Stimulated activated CD8-positive, alpha-beta memory T cell treated with anti-CD3 and anti-CD28 coated beads, Interleukin-4, amount 100 ng/mL, for 24 hours (primary cell): Measurements from ENCODE around the gene RUNX3.

Experiments
- DNase-seq: peaks from one replicate; pipeline ENCODE4 v3.0.0-alpha.2; 2020; ENCODE audit warnings: low read depth

RUNX3 gene

DNA sequence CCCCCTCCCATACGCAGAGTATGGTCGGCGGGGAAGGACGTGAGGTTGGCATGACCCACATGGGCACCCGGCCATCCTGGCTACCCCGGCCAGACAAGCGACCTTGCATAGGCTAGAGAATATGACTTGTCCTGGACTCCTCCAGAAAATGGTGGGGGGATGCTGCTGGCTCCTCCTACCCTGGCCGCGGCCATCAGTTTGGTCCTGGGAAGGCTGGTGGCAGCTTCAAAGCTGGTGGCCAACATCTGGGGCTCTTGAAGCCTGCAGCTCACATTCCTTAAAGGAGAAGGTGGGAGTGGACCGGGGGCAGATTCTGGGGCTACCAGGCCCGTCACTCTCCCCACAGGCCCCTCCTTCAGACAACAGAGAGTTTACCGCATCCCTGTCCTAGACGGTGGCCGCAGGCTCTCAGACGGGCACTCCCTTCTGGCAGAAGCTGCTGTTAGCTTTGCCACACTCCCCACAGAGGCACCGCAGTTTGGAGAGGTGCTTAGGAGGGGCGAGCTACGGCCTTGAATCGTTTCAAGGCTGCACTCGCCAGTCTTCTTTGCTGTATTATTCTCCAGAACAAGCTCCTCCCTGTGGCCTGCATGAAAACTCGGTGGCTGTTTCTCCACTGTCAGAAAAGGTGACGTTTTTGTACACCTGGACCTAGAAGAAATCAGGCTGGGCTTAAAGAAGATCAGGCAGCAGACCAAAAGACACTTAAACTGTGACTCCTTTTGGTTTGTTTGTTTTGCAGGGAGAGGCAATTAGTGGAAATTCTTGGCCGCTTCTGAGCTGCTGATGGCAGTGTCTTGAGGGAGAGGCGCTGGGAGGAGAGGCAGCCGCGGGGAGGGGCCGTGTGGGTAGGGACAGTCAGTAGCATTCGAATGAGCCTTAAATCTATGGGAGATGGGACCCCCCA lies 68.0 kb downstream of the RUNX3 start:
- no peak for DNase-seq

DNA sequence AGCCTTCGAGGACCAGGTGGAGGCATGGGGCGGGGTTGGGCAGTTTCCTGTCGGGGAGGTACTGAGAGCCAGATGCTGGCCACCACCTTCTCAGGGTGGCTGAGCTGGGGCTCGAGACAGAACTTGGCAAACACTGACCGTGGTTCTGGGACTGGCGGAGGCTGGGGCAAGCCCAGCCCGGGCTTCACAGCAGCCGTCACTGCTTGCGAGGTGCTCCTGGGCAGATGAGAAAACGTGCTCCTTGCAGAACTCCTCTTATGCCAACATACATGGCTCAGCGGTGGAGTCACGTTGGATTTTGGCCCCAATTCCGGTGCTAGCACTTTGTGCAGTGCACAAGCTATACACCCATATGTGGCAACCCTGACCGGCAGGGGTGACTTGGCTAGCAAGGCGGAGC lies 69.2 kb downstream of the RUNX3 start:
- no peak for DNase-seq

DNA sequence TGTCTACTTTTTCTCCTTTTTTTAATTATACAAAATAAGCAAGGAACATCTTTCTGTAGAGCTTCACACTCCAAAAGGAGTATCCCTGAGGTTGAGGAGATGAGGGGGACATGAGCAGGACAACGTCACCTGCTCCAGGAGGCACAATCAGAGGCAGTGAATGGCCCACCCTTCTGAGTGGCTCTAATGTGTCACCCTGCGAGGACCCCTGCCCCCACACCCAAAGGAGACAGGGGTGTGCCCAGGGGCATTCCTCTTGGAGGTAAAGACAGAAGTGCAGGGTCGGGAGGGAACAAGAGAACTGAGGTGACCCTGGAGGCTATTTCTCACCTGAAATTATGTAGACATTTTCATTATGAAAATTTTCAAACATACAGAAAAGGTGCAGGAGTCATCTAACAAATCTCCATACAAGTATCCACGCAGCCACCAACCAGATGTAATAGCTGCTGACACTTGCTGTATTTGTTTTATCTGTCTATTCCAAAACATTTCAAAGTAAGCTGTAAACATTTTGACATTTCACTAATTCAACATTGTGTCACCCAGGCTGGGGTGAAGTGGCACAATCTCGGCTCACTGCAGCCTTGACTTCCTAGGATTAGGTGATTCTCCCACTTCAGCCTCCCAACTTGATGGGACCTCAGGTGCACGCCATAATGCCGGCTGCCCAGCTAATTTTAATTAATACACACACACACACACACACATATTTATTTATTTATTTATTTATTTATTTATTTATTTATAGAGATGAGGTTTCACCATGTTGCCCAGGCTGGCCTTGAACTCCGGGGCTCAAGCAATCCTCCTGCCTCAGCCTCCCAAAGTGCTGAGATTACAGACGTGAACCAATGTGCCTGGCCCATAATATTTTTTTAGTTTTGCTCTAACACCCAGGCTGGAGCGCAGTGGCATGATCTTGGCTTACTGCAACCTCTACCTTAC lies 70.7 kb downstream of the RUNX3 start:
- no peak for DNase-seq

DNA sequence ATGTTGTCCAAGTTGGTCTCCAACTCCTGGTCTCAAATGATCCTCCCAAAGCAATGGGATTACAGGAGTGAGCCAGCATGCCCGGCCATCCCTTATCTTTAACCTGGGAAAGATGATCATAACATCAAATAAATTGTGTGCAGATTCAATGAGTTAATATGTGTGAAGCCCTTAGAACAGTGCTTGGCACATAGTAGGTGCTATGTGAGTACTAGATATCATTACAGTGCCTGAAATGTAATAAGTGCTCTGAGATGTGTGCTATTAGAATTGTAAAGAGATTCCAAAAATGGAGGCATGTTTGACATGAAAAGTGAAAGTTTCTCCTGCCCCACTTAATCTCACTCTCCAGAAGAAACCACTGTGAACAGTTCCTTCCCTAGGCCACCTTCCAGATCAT lies 71.8 kb downstream of the RUNX3 start:
- no peak for DNase-seq

DNA sequence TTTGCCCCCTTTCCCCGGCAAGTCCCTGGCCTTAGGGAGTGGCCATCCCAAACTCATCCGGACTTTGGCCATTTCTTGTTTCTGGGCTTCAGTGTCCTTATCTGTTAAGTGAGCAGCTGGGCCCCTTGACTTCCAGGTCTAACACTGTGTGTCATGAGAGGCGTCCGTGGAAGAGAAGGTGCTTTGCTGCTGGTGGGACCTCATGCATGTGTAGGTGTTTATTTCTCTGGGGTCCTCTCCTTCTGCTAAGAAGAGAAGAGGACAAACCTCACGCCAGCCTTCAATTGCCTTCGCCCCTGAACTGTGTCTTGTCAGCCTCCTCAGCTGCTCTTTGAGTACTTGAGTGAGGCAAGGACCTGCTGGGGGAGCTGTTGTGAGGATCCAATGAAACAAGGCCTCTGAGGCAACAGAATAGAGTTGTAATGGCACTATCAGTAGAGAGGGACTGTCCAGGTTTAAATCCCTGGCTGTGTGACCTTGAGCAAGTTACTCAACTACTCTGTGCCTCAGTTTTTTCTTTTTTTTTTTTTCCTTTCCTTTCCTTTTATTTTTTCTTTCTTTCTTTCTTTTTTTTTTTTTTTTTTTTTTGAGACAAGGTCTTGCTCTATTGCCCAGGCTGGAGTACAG lies 72.5 kb downstream of the RUNX3 start:
- no peak for DNase-seq

DNA sequence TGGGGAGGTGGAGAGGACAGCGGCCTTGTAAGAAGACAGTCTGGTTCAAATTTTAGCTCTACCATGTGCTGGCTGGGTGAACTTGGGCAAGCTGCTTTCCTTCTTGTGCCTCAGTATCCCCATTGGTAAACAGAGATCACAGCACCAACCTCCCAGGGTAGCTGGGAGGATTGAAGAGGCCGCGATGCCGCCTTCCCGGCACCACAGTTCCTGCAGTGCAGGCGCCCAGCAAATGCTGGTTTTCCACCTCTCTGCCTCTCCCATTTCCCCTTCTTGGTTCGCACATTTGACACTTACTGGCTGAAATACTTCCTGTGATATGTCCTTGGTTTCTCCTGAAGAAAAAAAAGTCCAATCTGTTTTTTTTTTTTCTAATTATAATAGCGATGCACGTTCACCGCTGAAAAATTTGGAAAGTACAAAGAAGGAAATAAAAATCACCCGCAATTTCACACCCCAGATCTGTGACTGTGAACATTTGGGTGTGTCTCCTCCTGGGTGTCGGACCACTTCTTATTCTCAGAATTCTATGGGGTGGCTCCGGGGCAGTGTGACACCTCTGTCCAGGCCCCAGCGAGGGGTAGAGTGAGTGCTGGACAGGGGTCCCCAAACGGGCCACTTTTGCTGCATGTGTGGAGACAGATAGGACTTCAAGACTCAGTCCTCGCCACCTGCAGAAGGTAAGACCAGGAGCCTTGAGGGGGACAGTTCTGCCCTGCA lies 73.1 kb downstream of the RUNX3 start:
- no peak for DNase-seq

DNA sequence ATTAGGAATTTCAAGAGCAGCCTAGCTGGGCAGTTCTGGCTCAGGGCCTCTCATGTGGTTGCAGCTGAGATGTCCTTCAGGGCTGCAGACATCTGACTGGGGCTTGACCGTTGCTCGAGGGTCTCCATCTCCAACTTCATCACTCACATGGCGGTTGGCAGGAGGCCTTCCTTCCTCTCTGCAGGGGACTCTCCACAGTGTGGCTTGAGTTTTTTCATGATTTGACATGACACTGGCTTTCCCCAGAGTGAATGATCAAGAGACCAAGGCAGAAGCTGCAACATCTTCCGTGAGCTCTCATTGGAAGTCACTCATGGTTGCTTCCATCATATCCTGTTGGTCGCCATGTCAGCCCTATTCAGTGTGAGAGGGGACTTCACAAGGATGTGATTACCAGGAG lies 74.6 kb downstream of the RUNX3 start:
- DNase-seq = no peak

DNA sequence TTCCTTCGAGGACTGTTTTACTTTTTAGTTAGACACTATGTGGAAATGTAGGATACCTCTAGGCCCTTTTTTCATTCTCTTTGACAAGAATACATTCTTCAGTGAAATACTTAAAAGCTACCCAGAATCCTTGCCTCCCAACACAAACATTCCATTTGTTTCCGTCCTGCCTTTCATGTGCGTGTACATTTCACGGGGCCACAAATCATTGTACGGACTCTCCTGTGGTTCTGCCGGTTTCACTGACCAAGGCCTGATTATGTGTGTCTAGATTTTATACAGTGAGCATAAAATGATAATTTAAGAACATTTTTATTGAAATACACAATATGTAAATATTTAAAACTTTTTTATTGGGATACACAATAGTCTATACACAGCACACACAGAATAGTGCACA lies 76.4 kb downstream of the RUNX3 start:
- DNase-seq = no peak

DNA sequence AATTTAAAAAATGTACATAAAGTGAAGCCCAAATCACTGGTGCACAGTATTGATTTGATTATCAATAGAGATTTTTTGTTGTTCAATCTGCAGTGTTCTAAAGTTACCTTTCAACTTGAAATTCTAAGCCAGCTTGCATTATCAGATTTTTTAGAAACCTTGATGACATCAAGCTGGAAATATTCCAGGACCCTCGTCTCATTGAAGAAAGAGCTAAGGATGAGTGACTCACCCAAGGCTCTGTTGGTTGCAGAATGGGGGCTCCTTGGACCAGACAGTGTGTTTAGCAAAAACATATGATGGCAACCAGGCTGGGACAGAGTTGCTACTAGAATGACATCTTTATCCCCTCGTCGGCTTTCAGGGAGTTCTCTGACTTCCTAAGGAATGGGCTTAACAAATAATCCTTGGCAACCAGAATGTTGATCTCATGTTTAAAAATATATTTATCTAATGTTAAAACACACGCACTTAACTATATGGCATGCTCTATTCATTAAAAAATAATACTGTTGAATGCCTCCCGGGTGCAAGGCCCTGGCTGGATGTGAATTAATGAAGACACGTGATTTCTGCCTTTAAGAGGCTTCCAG lies 79.7 kb downstream of the RUNX3 start:
- no peak for DNase-seq

DNA sequence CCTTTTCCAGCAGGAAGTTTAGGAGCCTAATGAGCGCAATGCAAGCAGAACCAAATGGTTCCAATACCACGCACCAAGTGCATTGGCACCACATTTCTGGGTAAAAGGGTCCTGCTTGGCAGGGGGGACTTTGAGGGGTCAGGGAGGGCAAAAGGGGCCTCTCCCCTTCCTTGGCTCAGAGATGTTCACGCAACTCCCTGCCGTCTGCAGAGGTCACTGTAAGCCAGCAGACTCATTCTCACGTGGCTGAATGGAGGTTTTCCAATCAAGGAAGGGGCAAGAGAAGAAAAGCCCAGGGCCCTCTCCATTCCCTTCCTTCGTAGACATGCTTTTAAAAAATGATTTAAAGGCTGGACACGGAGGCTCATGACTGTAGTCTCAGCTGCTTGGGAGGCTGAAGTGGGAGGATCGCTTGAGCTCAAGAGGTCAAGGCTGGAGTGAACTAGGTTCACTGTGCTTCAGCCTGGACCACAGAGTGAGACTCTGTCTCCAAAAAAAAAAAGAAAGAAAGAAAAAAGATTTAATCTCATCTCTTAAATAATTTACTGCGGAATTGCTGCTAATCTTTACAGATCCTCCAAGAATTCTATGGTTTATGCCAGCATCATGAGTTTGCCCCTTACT lies 80.3 kb downstream of the RUNX3 start:
- DNase-seq = no peak
